Endothelial cell (in vitro differentiated cells): Measurements from ENCODE around the gene LRSAM1. TPM values are rescaled to one million over a fixed set of nuclear protein-coding genes. Genes with fewer than 3 reads are reported as not detected.

ENCODE experiments used
- DNase-seq: peaks from one replicate; pipeline ENCODE4 v3.0.0; 2021; ENCODE audit warnings: low spot score
- H3K27ac Mint-ChIP-seq: one replicate; pipeline ENCODE4 v1.8.0; 2021; ENCODE audit warnings: mixed read lengths, inconsistent platforms; ENCODE audit not compliant: unreplicated experiment
- H3K27me3 Mint-ChIP-seq: one replicate; pipeline ENCODE4 v1.8.0; 2021; ENCODE audit warnings: mild to moderate bottlenecking, moderate library complexity, mixed read lengths, inconsistent platforms; ENCODE audit not compliant: unreplicated experiment
- H3K36me3 Mint-ChIP-seq: one replicate; pipeline ENCODE4 v1.8.0; 2021; ENCODE audit warnings: mild to moderate bottlenecking, low read depth, mixed read lengths, inconsistent platforms; ENCODE audit not compliant: unreplicated experiment
- H3K4me1 Mint-ChIP-seq: one replicate; pipeline ENCODE4 v1.8.0; 2021; ENCODE audit warnings: mild to moderate bottlenecking, mixed read lengths, inconsistent platforms; ENCODE audit not compliant: unreplicated experiment
- H3K4me3 Mint-ChIP-seq: one replicate; pipeline ENCODE4 v1.8.0; 2021; ENCODE audit warnings: mild to moderate bottlenecking, mixed read lengths, inconsistent platforms; ENCODE audit not compliant: unreplicated experiment
- H3K9me3 Mint-ChIP-seq: one replicate; pipeline ENCODE4 v1.8.0; 2021; ENCODE audit warnings: mixed read lengths, inconsistent platforms; ENCODE audit not compliant: unreplicated experiment
- total RNA-seq: library from RNA; stranded (reverse); fragmentation: NEBNext Ultra II Directional; extraction: Animal tissue kit (Norgen Biotek cat#: 25700); gene quantifications from one replicate; pipeline ENCODE4 v1.2.1, GENCODE V29; 2021; ENCODE audit not compliant: unreplicated experiment
- TF ChIP-seq, protein P1 (sequence below): fragments of 200-600 bp; sonication (generic); IDR thresholded peaks from one replicate; pipeline ENCODE4 v1.5.0; 2021; ENCODE audit warnings: antibody characterized with exemption; ENCODE audit not compliant: unreplicated experiment

The LRSAM1 gene
- total RNA-seq, 1 donor from 2014 or later: 22.6 TPM

DNA sequence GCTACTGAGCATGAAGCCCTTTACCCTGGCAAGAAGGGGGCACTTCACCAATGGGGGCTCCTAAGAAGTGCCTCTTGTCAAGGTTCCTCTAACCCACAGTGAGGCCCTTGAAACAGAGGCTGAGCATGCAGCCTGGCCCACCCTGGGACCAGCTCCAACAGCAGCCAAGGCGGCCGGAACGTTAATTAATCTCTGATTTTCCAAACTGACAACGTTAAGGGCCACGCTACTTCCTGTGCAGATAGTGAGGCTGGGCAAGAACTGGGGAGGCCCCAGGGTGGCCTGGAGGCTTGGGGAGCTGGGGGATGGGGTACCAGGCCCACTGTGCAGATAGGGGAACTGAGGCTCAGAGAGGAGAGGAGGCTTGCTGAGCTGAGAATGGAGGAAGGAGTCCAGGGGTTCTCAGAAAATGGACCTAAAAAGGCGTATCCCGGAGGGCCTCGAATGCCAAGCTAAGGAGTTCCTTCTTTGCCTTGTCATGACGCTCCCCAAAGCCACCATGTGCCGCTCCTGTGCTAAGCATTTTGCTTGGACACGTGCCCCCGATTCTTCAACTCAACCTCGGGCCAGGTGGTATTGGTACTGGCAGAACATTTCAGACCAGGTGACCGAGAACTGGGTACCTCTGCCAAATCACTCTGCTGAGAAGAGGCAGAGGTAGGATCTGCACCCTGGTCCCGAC lies 88.8 kb downstream of the LRSAM1 start:
- Mint-ChIP-seq H3K27ac (no peak overlapping the region), H3K9me3 (no peaks in the 10 kb centered on the region), H3K27me3 (peaks cover 12% of the 10 kb centered on the region), H3K4me3 (no peak overlapping the region), H3K4me1 (peaks cover 44% of the 10 kb centered on the region), H3K36me3 (peaks cover 4% of the 10 kb centered on the region)
- DNase-seq: no peak
- TF ChIP-seq, protein P1, sequence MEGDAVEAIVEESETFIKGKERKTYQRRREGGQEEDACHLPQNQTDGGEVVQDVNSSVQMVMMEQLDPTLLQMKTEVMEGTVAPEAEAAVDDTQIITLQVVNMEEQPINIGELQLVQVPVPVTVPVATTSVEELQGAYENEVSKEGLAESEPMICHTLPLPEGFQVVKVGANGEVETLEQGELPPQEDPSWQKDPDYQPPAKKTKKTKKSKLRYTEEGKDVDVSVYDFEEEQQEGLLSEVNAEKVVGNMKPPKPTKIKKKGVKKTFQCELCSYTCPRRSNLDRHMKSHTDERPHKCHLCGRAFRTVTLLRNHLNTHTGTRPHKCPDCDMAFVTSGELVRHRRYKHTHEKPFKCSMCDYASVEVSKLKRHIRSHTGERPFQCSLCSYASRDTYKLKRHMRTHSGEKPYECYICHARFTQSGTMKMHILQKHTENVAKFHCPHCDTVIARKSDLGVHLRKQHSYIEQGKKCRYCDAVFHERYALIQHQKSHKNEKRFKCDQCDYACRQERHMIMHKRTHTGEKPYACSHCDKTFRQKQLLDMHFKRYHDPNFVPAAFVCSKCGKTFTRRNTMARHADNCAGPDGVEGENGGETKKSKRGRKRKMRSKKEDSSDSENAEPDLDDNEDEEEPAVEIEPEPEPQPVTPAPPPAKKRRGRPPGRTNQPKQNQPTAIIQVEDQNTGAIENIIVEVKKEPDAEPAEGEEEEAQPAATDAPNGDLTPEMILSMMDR: no peak

DNA sequence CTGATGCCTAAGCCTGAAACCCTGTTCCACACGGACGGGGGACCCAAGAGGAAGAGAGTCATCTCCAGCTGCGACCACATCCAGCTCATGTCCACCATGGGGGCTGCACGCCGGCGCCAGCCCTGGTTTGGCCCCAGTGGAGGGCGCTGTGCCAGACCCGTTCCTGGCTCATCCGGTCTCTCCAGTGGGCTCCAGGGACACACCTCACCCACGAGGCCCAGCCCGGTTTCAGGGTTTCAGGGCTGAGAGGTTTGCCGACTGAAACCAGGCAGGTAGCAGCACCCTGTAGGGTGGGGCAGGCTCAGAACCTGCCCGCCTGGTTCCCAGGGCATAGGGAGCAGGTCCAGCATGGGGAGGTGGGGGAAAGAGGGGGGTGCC lies 89.3 kb downstream of the LRSAM1 start:
- no peak for DNase-seq
- Mint-ChIP-seq H3K27ac (no peak overlapping the region), H3K4me1 (peaks cover 47% of the 10 kb centered on the region), H3K36me3 (peaks cover 2% of the 10 kb centered on the region), H3K9me3 (no peaks in the 10 kb centered on the region), H3K4me3 (no peak overlapping the region), H3K27me3 (peaks cover 11% of the 10 kb centered on the region)
- TF ChIP-seq, protein P1: no peak

DNA sequence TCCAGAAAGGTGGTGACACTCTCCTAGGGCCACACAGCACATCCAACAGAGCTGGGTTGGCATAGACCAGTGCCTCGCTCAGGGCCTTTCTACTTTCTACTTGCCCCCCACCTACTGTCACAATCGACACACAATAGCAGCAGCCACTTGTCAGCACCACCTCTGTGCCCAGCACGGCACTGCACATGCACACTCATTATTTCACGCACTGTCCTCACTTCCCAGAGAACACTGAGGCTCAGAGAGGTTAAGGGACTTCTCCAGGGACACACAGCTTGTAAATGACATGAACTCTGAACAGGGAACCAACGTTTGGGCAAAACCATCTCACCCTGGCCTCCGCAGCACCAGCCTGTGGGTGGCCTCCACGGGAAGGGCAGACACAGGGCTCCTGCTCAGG lies 89.9 kb downstream of the LRSAM1 start:
- no peak overlapping the region for H3K4me3 Mint-ChIP-seq
- H3K9me3 Mint-ChIP-seq: no peaks in the 10 kb centered on the region
- peaks cover 12% of the 10 kb centered on the region for H3K27me3 Mint-ChIP-seq
- H3K4me1 Mint-ChIP-seq: peaks cover 48% of the 10 kb centered on the region
- TF ChIP-seq, protein P1: no peak
- no peak for DNase-seq
- H3K36me3 Mint-ChIP-seq: no peaks in the 10 kb centered on the region
- no peak overlapping the region for H3K27ac Mint-ChIP-seq

DNA sequence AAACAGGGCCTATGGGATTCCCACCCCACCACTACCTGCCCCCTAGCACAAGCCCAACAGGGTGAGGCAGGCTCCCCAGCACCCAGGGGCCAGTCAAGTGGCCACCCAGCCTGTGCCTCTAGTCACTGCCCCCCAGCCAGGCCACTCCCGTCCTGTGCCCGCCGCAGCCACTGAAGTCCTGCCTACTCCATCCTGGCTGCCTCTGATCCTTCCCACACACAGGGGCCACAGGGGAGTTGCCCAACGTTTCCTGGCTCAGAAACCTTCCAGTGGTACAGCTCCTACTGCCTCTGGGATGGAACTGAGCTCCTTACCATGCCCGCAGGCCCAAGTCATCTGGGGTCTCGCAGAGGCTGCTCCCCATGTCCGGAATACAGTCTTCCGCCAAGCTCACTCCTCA lies 90.6 kb downstream of the LRSAM1 start:
- TF ChIP-seq, protein P1: no peak
- H3K27me3 Mint-ChIP-seq: peaks cover 18% of the 10 kb centered on the region
- no peak overlapping the region for H3K27ac Mint-ChIP-seq
- no peak for DNase-seq
- H3K4me3 Mint-ChIP-seq: no peak overlapping the region
- H3K36me3 Mint-ChIP-seq: no peaks in the 10 kb centered on the region
- H3K9me3 Mint-ChIP-seq: no peaks in the 10 kb centered on the region
- H3K4me1 Mint-ChIP-seq: peaks cover 54% of the 10 kb centered on the region

DNA sequence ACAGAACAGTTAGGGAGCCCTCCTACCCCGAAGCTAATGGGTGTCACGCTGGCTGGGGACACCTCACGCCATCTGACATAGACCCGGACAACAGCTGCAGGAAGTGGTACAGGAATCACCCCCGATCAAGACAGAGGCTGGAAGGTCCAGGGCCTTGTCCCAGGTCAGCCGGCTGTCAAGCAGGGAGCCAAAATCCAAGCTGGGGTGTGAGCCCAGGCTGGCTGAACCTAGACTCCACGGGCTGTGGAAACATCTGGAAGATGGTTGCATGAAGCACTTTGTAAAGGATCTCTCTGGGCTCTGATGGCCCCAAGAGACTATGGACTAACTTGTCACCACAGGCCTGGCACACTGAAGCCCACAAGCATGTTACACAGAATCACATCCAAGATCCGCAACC lies 91.9 kb downstream of the LRSAM1 start:
- Mint-ChIP-seq H3K36me3 (peaks cover 6% of the 10 kb centered on the region), H3K4me1 (peaks cover 40% of the 10 kb centered on the region), H3K4me3 (no peak overlapping the region), H3K9me3 (no peaks in the 10 kb centered on the region), H3K27ac (peak overlapping the region; percentile 39), H3K27me3 (peaks cover 19% of the 10 kb centered on the region)
- TF ChIP-seq, protein P1: no peak
- no peak for DNase-seq
